ENCODE measurements around the gene SIDT1. TPM values are rescaled to one million over a fixed set of nuclear protein-coding genes. Genes with fewer than 3 reads are reported as not detected.

Gene SIDT1
- total RNA-seq, 1 experiment from 2014 or later = 0.42 TPM

Other genes starting within 250 kb of the SIDT1 start
- gene CFAP44, start 91.1 kb upstream of the SIDT1 start, total RNA-seq (2014; rRNA removed; shearing (Covaris generic)) = 3.1 and 5.0 TPM in 2 replicates
- gene SPICE1, start 17.4 kb upstream of the SIDT1 start, total RNA-seq (2014; rRNA removed; shearing (Covaris generic)) = 14.8 and 19.7 TPM in 2 replicates
- gene USF3, start 164.1 kb downstream of the SIDT1 start, total RNA-seq (2014; rRNA removed; shearing (Covaris generic)) = 10.1 and 10.6 TPM in 2 replicates
- gene NAA50, start 213.7 kb downstream of the SIDT1 start, total RNA-seq (2014; rRNA removed; shearing (Covaris generic)) = 279 and 290 TPM in 2 replicates
- gene ATP6V1A, start 214.5 kb downstream of the SIDT1 start, total RNA-seq (2014; rRNA removed; shearing (Covaris generic)) = 43.0 and 47.5 TPM in 2 replicates